T-helper 1 cell treated with Interleukin-12 subunit alpha and Interleukin-12 subunit beta and Interleukin-4 antibody, amounts not matched to agents 30 μg/mL and 1 μg/mL, for 36 hours (primary cell): Measurements from ENCODE around the gene WDR86.

Source experiments
- H3K27ac Mint-ChIP-seq: one replicate; pipeline ENCODE4 v1.8.0; 2021; ENCODE audit warnings: mild to moderate bottlenecking, mixed read lengths
- H3K27me3 Mint-ChIP-seq: one replicate; pipeline ENCODE4 v1.8.0; 2021; ENCODE audit warnings: low read depth, mixed read lengths
- H3K36me3 Mint-ChIP-seq: one replicate; pipeline ENCODE4 v1.8.0; 2021; ENCODE audit warnings: low read depth, mixed read lengths
- H3K4me1 Mint-ChIP-seq: one replicate; pipeline ENCODE4 v1.8.0; 2021; ENCODE audit warnings: low read depth, mixed read lengths
- H3K4me3 Mint-ChIP-seq: one replicate; pipeline ENCODE4 v1.8.0; 2021; ENCODE audit warnings: mild to moderate bottlenecking, moderate library complexity, mixed read lengths
- H3K9me3 Mint-ChIP-seq: one replicate; pipeline ENCODE4 v1.8.0; 2021; ENCODE audit warnings: mixed read lengths

The WDR86 gene

GRCh38 chr7:151408839-151409666 is 785 bp downstream of the WDR86 start:
- H3K27ac Mint-ChIP-seq = no peak overlapping the region
- H3K36me3 Mint-ChIP-seq = peaks cover 2% of the 10 kb centered on the region
- peaks cover 8% of the 10 kb centered on the region for H3K4me1 Mint-ChIP-seq
- H3K27me3 Mint-ChIP-seq = peaks cover 52% of the 10 kb centered on the region
- H3K9me3 Mint-ChIP-seq = no peaks in the 10 kb centered on the region
- H3K4me3 Mint-ChIP-seq = peak overlapping the region; percentile 57

- Mint-ChIP-seq H3K9me3 (no peaks in the 10 kb centered on the region), H3K27me3 (peaks cover 47% of the 10 kb centered on the region), H3K36me3 (peaks cover 2% of the 10 kb centered on the region), H3K27ac (no peak overlapping the region), H3K4me1 (peaks cover 6% of the 10 kb centered on the region), H3K4me3 (peak overlapping the region; percentile 57)
These were observed 1.4 kb downstream of the WDR86 start for GRCh38 chr7:151408498-151408838.

- no peak overlapping the region for H3K4me3 Mint-ChIP-seq
These were observed 2.8 kb downstream of the WDR86 start for GRCh38 chr7:151406886-151407583.

GRCh38 chr7:151406051-151406875 is 3.6 kb downstream of the WDR86 start:
- no peak overlapping the region for H3K4me3 Mint-ChIP-seq
- peaks cover 4% of the 10 kb centered on the region for H3K4me1 Mint-ChIP-seq
- peaks cover 2% of the 10 kb centered on the region for H3K36me3 Mint-ChIP-seq
- H3K27ac Mint-ChIP-seq = no peak overlapping the region
- peaks cover 27% of the 10 kb centered on the region for H3K27me3 Mint-ChIP-seq
- no peaks in the 10 kb centered on the region for H3K9me3 Mint-ChIP-seq

More at GRCh38 chr7:151406886-151407583, 2.8 kb downstream of the WDR86 start:
- peaks cover 4% of the 10 kb centered on the region for H3K4me1 Mint-ChIP-seq
- no peak overlapping the region for H3K27ac Mint-ChIP-seq
- no peaks in the 10 kb centered on the region for H3K9me3 Mint-ChIP-seq
- H3K36me3 Mint-ChIP-seq = peaks cover 2% of the 10 kb centered on the region
- H3K27me3 Mint-ChIP-seq = peaks cover 33% of the 10 kb centered on the region

GRCh38 chr7:151405588-151405987 is 4.2 kb downstream of the WDR86 start:
- H3K36me3 Mint-ChIP-seq = no peaks in the 10 kb centered on the region
- H3K27me3 Mint-ChIP-seq = peaks cover 25% of the 10 kb centered on the region
- no peak overlapping the region for H3K27ac Mint-ChIP-seq
- H3K4me3 Mint-ChIP-seq = no peak overlapping the region
- no peaks in the 10 kb centered on the region for H3K9me3 Mint-ChIP-seq
- H3K4me1 Mint-ChIP-seq = peaks cover 4% of the 10 kb centered on the region

GRCh38 chr7:151405056-151405455 is 4.8 kb downstream of the WDR86 start:
- H3K36me3 Mint-ChIP-seq = no peaks in the 10 kb centered on the region
- H3K27me3 Mint-ChIP-seq = peaks cover 25% of the 10 kb centered on the region
- peaks cover 4% of the 10 kb centered on the region for H3K4me1 Mint-ChIP-seq
- H3K27ac Mint-ChIP-seq = no peak overlapping the region
- H3K9me3 Mint-ChIP-seq = no peaks in the 10 kb centered on the region
- no peak overlapping the region for H3K4me3 Mint-ChIP-seq

GRCh38 chr7:151404216-151405011 is 5.4 kb downstream of the WDR86 start:
- Mint-ChIP-seq H3K27me3 (peaks cover 25% of the 10 kb centered on the region), H3K9me3 (no peaks in the 10 kb centered on the region), H3K36me3 (no peaks in the 10 kb centered on the region), H3K4me3 (no peak overlapping the region), H3K4me1 (peaks cover 4% of the 10 kb centered on the region), H3K27ac (no peak overlapping the region)

GRCh38 chr7:151403764-151404163 is 6.1 kb downstream of the WDR86 start:
- no peak overlapping the region for H3K4me3 Mint-ChIP-seq
- H3K27me3 Mint-ChIP-seq = peaks cover 20% of the 10 kb centered on the region
- no peaks in the 10 kb centered on the region for H3K36me3 Mint-ChIP-seq
- H3K27ac Mint-ChIP-seq = no peak overlapping the region
- peaks cover 3% of the 10 kb centered on the region for H3K4me1 Mint-ChIP-seq
- H3K9me3 Mint-ChIP-seq = no peaks in the 10 kb centered on the region

- peaks cover 13% of the 10 kb centered on the region for H3K27me3 Mint-ChIP-seq
- H3K4me1 Mint-ChIP-seq = no peaks in the 10 kb centered on the region
- H3K36me3 Mint-ChIP-seq = no peaks in the 10 kb centered on the region
- no peaks in the 10 kb centered on the region for H3K9me3 Mint-ChIP-seq
- no peak overlapping the region for H3K4me3 Mint-ChIP-seq
- H3K27ac Mint-ChIP-seq = no peak overlapping the region
These were observed 7.6 kb downstream of the WDR86 start for GRCh38 chr7:151402029-151402835.

GRCh38 chr7:151400626-151401315 is 9.1 kb downstream of the WDR86 start:
- Mint-ChIP-seq H3K36me3 (no peaks in the 10 kb centered on the region), H3K4me3 (no peak overlapping the region), H3K4me1 (no peaks in the 10 kb centered on the region), H3K27ac (no peak overlapping the region), H3K27me3 (peaks cover 7% of the 10 kb centered on the region), H3K9me3 (no peaks in the 10 kb centered on the region)

GRCh38 chr7:151399906-151400305 is 9.9 kb downstream of the WDR86 start:
- Mint-ChIP-seq H3K27ac (no peak overlapping the region), H3K36me3 (no peaks in the 10 kb centered on the region), H3K4me1 (no peaks in the 10 kb centered on the region), H3K9me3 (no peaks in the 10 kb centered on the region), H3K4me3 (no peak overlapping the region), H3K27me3 (peaks cover 7% of the 10 kb centered on the region)

GRCh38 chr7:151399305-151399601 is 10.6 kb downstream of the WDR86 start:
- no peaks in the 10 kb centered on the region for H3K9me3 Mint-ChIP-seq
- no peak overlapping the region for H3K27ac Mint-ChIP-seq
- H3K4me1 Mint-ChIP-seq = no peaks in the 10 kb centered on the region
- no peak overlapping the region for H3K4me3 Mint-ChIP-seq
- H3K27me3 Mint-ChIP-seq = peaks cover 7% of the 10 kb centered on the region
- no peaks in the 10 kb centered on the region for H3K36me3 Mint-ChIP-seq
